Duodenal mucosa (tissue), 2 donors: ENCODE results near the gene ANKRD28.

ENCODE experiments used
- H3K27ac ChIP-seq: one replicate; pipeline ENCODE4 v1.7.0; 2013; ENCODE audit warnings: low read depth, low read length
- H3K27me3 ChIP-seq, 2 donors: one replicate each; pipeline ENCODE4 v1.7.0; 2013; ENCODE audit warnings: low read length in 2 of 2, control low read depth in 1 of 2; ENCODE audit not compliant: insufficient read depth in 2 of 2, control insufficient read depth in 1 of 2
- H3K36me3 ChIP-seq, 2 donors: one replicate each; pipeline ENCODE4 v1.7.0; 2013; ENCODE audit warnings: low read length in 2 of 2, control low read depth in 1 of 2; ENCODE audit not compliant: insufficient read depth in 2 of 2, control insufficient read depth in 1 of 2
- H3K4me1 ChIP-seq, 2 donors: one replicate each; pipeline ENCODE4 v1.7.0; 2013; ENCODE audit warnings: low read length in 2 of 2, control low read depth in 1 of 2; ENCODE audit not compliant: insufficient read depth in 2 of 2, control insufficient read depth in 1 of 2
- H3K4me3 ChIP-seq, 2 donors: one replicate each; pipeline ENCODE4 v1.7.0; 2013; ENCODE audit warnings: low read length in 2 of 2, low read depth in 1 of 2
- H3K9ac ChIP-seq, 2 donors: one replicate each; pipeline ENCODE4 v1.7.0; 2013; ENCODE audit warnings: low read length in 2 of 2, low read depth in 1 of 2
- H3K9me3 ChIP-seq, 2 donors: one replicate each; pipeline ENCODE4 v1.7.0; 2013; ENCODE audit warnings: low read length in 2 of 2, control low read depth in 1 of 2; ENCODE audit not compliant: control insufficient read depth in 1 of 2

Gene ANKRD28

GRCh38 chr3:15714448-15714847, 83.3 kb downstream of the ANKRD28 start:
- Histone ChIP-seq H3K27me3 (no peaks in the 10 kb centered on the region), H3K9ac (no peak overlapping the region), H3K27ac (no peak overlapping the region), H3K4me3 (no peak overlapping the region), H3K4me1 (no peaks in the 10 kb centered on the region), H3K36me3 (peaks cover 0 to 14% of the 10 kb centered on the region in 2 donors), H3K9me3 (no peaks in the 10 kb centered on the region)

- H3K27me3 ChIP-seq: no peaks in the 10 kb centered on the region
- no peak overlapping the region for H3K9ac ChIP-seq
- no peak overlapping the region for H3K27ac ChIP-seq
- H3K9me3 ChIP-seq: no peaks in the 10 kb centered on the region
- no peak overlapping the region for H3K4me3 ChIP-seq
- H3K36me3 ChIP-seq: peaks cover 0 to 25% of the 10 kb centered on the region in 2 donors
- H3K4me1 ChIP-seq: no peaks in the 10 kb centered on the region
These were observed 84.4 kb downstream of the ANKRD28 start for GRCh38 chr3:15713364-15713763.

- Histone ChIP-seq H3K9ac (no peak overlapping the region), H3K9me3 (no peaks in the 10 kb centered on the region), H3K36me3 (peaks cover 9 to 37% of the 10 kb centered on the region in 2 donors), H3K27ac (no peak overlapping the region), H3K4me1 (no peaks in the 10 kb centered on the region), H3K27me3 (no peaks in the 10 kb centered on the region), H3K4me3 (no peak overlapping the region)
These were observed 86.5 kb downstream of the ANKRD28 start for GRCh38 chr3:15711281-15711680.

- Histone ChIP-seq H3K27ac (no peak overlapping the region), H3K9ac (no peak overlapping the region), H3K9me3 (no peaks in the 10 kb centered on the region), H3K4me3 (no peak overlapping the region), H3K4me1 (no peaks in the 10 kb centered on the region), H3K27me3 (no peaks in the 10 kb centered on the region), H3K36me3 (peaks cover 9 to 37% of the 10 kb centered on the region in 2 donors)
These were observed 88.7 kb downstream of the ANKRD28 start for GRCh38 chr3:15708882-15709677.

- H3K9ac ChIP-seq: no peak overlapping the region
- no peaks in the 10 kb centered on the region for H3K27me3 ChIP-seq
- H3K9me3 ChIP-seq: no peaks in the 10 kb centered on the region
- H3K4me1 ChIP-seq: no peaks in the 10 kb centered on the region
- H3K4me3 ChIP-seq: no peak overlapping the region
- no peak overlapping the region for H3K27ac ChIP-seq
- H3K36me3 ChIP-seq: peaks cover 9 to 37% of the 10 kb centered on the region in 2 donors
These were observed 90.0 kb downstream of the ANKRD28 start for GRCh38 chr3:15707779-15708178.

DNA sequence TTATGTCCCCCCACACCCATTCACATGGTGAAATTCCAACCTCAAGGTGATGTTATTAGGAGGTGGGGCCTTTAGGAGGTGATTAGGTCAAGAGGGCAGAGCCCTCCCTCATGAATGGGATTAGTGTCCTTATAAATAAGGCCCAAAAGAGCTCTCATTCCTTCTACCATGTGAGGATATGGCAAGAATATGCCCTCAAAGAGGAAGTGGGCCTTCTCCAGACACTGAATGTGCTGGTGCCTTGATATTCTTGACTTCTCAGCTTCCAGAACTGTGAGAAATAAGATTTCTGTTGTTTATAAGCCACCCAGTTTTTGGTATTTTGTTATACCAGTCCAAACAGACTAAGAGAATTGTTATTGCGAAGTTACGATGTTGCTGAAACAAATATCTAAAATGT, 94.4 kb downstream of the ANKRD28 start:
- Histone ChIP-seq H3K9me3 (no peaks in the 10 kb centered on the region), H3K36me3 (peaks cover 9 to 12% of the 10 kb centered on the region in 2 donors), H3K4me3 (no peak overlapping the region), H3K4me1 (no peaks in the 10 kb centered on the region), H3K9ac (no peak overlapping the region), H3K27ac (no peak overlapping the region), H3K27me3 (no peaks in the 10 kb centered on the region)

DNA sequence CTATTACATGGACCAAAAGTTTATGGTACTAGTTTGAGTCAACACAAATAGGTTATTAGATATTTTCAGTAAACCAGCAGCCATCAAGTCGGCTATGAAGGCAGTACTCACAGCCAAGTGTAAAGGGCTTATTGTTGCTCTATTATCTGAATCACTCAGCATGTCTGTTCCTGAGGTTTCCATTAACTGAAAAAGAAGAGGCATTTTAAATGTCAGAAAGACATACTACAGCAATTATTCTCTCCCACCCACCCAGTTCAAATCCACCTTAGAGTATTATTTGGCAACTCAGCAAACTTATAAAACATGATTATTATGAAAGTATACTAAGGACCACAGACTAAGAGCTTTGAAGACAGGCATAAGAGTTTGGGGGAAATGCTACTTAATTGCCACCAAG, 103.2 kb downstream of the ANKRD28 start:
- H3K4me3 ChIP-seq: no peak overlapping the region
- no peak overlapping the region for H3K27ac ChIP-seq
- H3K27me3 ChIP-seq: no peaks in the 10 kb centered on the region
- H3K36me3 ChIP-seq: peaks cover 0 to 26% of the 10 kb centered on the region in 2 donors
- no peaks in the 10 kb centered on the region for H3K4me1 ChIP-seq
- H3K9me3 ChIP-seq: no peaks in the 10 kb centered on the region
- H3K9ac ChIP-seq: no peak overlapping the region

DNA sequence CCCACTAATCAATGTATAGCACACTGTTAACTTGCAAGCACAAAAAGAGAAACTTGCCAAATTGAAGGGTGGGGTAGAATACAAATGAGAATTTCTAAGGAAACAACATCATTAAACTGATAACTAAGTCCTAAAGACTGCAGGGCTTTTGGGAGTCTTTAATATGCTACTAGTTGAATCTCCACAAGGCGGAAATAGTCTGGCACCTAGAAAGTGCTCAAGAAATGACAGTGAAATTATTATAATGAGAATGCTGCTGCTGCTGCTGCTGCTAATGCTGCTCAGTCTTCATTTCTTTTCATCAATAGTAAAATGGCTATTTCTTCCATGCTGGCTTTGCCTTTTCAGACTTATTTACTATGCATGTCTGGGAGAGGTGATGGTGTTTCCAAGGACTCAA, 104.4 kb downstream of the ANKRD28 start:
- H3K27me3 ChIP-seq: no peaks in the 10 kb centered on the region
- no peak overlapping the region for H3K4me3 ChIP-seq
- no peak overlapping the region for H3K9ac ChIP-seq
- no peaks in the 10 kb centered on the region for H3K4me1 ChIP-seq
- peaks cover 10 to 33% of the 10 kb centered on the region in 2 donors for H3K36me3 ChIP-seq
- H3K27ac ChIP-seq: no peak overlapping the region
- H3K9me3 ChIP-seq: no peaks in the 10 kb centered on the region

DNA sequence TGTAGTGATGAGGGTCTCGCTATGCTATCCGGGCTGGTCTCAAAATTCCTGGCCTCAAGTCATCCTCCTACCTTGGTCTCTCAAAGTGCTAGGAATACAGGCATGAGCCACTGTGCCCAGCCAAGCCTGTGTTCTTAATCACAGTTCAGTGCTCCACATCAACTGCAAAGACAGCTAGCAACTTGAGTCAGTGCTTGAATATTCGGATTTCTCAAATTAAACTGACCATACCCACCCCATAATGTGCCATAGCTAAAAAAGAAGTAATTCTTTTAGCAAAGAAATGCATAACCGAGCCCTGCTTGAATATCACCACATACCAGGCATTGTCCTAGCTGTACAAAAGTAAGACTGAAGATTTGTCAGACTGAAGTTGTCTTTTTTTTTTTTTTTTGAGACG, 107.0 kb downstream of the ANKRD28 start:
- H3K27ac ChIP-seq: no peak overlapping the region
- no peak overlapping the region for H3K4me3 ChIP-seq
- H3K27me3 ChIP-seq: no peaks in the 10 kb centered on the region
- no peak overlapping the region for H3K9ac ChIP-seq
- H3K36me3 ChIP-seq: peaks cover 14 to 52% of the 10 kb centered on the region in 2 donors
- H3K9me3 ChIP-seq: no peaks in the 10 kb centered on the region
- no peaks in the 10 kb centered on the region for H3K4me1 ChIP-seq

DNA sequence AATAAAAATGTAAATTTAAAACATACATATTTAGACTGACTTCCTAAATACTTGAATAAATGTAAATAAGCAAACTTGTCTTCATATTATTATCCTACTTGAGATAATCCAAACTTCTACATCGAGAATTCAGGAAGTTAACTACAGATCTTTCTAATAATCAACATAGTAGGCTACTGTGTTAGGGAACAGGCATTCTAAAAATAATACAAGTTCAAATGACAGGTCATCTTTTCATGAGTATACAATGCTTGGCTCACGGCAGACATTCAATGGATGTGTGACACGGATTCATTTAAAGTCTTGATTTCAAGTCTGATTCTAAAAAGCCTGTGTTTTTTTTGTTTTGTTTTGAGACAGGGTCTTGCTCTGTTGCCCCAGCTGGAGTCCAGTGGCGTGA, 107.5 kb downstream of the ANKRD28 start:
- no peak overlapping the region for H3K9ac ChIP-seq
- no peak overlapping the region for H3K27ac ChIP-seq
- no peaks in the 10 kb centered on the region for H3K27me3 ChIP-seq
- no peaks in the 10 kb centered on the region for H3K9me3 ChIP-seq
- H3K4me1 ChIP-seq: no peaks in the 10 kb centered on the region
- peaks cover 16 to 50% of the 10 kb centered on the region in 2 donors for H3K36me3 ChIP-seq
- H3K4me3 ChIP-seq: no peak overlapping the region
